ENCODE results near the gene OVOL1.

Gene OVOL1

DNA sequence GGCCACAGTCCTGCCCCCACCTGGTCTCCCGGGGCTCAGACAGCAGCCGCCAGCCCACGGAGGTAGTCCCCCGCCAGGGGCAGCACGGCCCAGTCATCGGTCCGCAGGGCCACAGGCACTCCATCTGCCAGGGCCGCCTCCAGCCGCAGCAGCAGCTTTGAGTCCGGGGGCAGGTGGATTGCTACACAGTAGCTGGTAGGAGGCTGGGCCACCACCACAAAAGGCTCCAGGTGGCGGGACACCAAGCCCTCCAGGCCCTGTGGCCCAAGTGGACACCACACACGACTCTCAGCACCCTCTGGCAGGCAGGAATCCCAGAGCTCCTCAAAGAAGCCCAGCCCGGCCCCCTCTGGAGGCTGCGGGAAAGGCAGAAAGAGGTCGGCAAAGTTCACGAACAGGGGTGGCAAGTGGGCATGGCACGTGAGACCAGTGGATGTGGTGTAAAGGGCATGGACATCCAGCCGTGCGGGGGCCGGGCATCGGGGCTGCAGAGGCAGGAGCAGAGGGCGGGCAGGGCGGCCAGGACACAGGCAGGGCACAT lies 9.0 kb upstream of the OVOL1 start:
- DNase-seq (ENCODE audit: low read depth in 2 of 2, low spot score in 1 of 2), result no peak

DNA sequence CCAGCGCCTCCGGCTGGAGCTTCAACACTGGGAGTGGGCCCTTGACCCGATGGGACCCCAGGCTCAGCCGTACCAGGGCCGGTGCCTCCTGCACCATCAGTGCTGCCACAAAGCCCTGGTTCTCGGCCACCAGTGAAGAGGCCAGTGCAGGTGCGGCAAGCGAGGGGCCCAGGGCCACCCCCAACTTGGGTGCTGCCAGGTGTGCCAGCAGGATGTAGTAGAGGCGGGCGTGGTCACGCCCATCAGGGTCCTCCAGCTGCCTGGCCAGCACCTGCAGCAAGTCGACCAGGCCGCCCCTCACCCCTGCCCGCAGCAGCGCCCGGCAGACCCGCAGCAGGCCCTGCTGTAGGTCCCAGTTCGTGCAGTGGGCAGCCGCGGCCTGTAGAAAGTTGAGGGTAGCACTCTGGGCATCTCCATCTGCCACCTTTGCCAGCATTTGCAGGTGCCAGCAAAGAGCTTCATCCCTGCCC lies 8.4 kb upstream of the OVOL1 start:
- DNase-seq (ENCODE audit: low read depth in 2 of 2, low spot score in 1 of 2), result no peak

DNA sequence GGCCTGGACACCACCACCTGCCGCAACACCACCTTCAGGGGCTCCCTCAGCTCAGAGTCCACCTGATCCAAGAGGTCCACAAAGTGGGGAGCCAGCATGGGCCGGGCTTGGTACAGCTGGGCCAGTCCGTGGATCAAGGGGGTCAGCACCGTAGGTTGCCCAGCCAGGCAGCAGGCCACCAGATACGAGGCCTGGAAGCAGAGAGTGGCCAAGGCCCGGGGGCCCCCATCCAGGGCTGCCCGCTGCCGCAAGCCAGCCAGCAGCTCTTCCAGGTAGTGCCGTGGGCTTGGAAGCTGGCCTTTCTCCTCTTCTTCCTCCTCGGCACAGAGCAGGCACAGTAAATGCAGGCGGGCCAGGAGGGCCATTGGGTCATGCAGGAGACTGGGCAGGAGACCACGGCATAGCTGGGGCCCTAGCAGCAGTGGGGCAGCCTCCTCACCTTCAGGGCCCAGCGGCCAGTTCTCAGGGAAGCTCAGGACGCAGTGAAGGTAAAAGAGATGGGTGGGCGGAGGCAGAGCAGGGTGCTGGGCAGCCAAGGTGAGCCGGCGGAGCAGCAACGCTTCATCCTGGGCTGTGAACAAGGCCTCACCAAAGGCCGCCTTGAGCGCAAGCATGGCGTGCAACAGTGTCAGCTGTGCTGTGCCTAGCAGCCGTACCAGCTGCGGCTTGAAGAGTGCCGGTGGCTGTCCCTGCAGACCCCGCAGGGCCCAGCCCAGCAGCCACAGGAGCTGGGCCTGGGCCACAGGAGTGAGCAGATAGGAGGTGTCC lies 7.8 kb upstream of the OVOL1 start:
- no peak for DNase-seq (ENCODE audit: low read depth in 2 of 2, low spot score in 1 of 2)

DNA sequence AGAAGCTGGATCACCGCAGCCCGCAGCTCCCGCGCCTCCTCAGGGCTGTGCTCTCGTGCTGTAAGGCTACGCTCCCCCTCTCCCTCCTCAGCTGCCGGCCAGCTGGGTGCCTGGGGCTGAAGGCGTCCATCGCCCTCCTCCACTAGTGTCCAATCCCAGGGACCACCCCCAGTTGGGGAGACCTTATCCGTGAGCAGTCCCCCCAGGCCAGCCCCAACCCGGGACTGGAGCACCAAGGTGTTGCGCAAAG lies 7.3 kb upstream of the OVOL1 start:
- no peak for DNase-seq (ENCODE audit: low read depth in 2 of 2, low spot score in 1 of 2)

DNA sequence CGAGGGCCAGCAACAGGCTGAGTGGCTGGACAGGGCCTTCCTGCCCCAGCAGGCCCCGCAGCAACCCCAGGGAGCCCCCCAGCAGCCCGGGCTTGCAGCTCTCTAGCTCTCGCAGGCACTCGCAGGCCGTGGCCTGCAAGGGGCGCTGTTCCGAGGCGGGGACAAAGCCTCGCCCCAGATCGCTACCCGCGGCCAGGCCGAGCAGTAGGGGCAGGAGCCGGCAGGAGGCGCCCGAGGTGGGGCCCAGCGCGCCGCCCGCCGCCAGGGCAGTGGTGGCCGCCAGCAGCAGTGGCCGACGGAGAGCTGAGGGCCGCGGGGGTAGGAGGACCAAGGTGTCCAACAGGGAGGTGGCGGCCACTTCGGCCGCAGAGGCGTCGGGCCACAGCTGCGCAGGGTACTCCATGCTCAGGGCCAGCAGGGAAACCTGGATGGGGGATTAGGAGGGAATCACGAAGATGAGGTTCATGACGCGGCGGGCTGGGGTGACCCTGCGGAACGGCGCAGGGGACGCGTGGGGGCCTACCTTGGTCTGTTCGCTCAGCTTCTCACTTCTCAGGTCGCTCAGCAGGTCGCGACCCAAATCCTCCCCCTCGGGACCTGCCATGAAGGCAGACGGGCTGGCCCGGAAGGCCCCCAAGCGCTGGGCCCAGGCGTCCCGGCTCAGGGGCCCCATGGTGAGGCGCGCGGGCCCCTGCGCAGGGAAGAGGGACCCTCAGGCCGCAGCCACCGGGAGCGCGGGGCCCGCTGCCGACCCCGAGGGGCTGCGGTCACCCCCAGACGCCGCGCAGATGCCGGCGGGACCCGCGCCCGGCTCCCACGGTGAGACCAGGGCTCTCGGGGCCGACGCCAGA lies 6.7 kb upstream of the OVOL1 start:
- peak; percentile 30 to 41 for DNase-seq (ENCODE audit: low read depth in 2 of 2, low spot score in 1 of 2)

DNA sequence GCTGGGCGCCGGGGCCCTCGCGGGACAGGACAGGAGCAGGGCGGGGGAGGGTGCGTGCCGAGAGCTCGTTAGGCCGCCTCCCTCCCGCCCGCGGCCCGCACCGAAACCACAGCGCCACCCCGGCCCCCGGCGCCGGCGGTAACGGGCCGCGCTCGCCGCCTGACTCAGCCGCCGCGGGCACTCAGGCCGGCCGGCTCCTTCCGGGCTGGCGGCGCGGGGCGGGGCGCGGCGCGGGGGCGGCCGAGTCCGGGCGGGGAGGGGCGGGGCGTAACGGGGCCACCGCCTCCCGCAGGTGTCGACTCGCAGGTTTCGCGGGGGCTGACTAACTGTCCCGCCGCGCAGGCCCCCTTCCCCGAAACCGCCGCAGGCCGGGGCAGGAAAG lies 6.1 kb upstream of the OVOL1 start, which contains the start of gene AP5B1:
Gene AP5B1, minus strand, starts transcription at position 207 of the 382 bp plus-strand sequence. CDS start 385 bp downstream, outside the sequence.
- DNase-seq (ENCODE audit: low read depth in 2 of 2, low spot score in 1 of 2), result peak; percentile 50 to 52

DNA sequence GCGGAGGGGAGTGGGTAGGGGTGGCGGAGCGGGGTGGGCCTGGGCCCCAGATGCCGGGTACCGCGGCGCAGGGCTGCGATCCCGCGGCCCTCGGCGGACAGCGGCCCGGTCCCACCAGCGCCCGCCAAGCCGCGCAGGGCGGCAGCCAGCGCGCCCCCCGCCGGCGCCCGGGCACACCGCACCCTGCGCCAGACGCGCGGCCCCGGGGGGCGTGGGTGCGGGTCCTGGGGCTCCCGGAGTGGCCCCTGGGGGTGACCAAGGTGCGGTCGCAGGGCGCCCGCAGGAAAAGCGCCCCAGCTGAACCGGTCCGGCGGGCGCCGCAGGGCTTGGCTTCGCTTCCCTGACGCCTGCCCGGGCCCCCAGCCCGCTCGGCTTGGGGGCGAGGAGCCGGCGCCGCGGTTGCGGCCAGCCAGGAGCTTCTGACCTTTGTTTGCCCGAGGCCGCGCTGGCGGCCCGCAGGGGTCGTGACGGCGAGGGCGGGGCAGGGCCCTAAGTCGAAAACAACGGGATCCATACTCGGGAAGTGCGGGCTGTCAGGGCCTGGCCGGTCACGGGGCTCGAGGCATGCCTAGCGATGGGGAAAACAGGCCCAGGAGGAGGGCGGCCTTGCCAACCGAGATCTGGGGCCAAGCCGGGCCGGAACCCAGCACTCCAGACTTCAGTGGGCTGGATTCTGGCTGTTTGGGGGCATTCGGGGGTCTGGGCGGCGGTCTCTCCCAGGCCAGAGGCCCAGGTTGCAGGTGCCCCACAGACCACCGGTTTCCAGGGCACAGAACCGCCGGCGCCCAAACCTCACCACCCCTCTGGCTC lies 5.5 kb upstream of the OVOL1 start:
- DNase-seq (ENCODE audit: low read depth in 2 of 2, low spot score in 1 of 2), result no peak

GRCh38 chr11:65781962-65782815 lies 4.7 kb upstream of the OVOL1 start:
- DNase-seq (ENCODE audit: low read depth in 2 of 2, low spot score in 1 of 2), result no peak

- DNase-seq (ENCODE audit: low read depth in 2 of 2, low spot score in 1 of 2), result no peak
Measured at GRCh38 chr11:65782816-65783228, 4.0 kb upstream of the OVOL1 start.

GRCh38 chr11:65785319-65786007 lies 1.4 kb upstream of the OVOL1 start:
- no peak for DNase-seq (ENCODE audit: low read depth in 2 of 2, low spot score in 1 of 2)

- DNase-seq (ENCODE audit: low read depth in 2 of 2, low spot score in 1 of 2), result no peak
Measured at GRCh38 chr11:65786008-65786785, 666 bp upstream of the OVOL1 start.

DNA sequence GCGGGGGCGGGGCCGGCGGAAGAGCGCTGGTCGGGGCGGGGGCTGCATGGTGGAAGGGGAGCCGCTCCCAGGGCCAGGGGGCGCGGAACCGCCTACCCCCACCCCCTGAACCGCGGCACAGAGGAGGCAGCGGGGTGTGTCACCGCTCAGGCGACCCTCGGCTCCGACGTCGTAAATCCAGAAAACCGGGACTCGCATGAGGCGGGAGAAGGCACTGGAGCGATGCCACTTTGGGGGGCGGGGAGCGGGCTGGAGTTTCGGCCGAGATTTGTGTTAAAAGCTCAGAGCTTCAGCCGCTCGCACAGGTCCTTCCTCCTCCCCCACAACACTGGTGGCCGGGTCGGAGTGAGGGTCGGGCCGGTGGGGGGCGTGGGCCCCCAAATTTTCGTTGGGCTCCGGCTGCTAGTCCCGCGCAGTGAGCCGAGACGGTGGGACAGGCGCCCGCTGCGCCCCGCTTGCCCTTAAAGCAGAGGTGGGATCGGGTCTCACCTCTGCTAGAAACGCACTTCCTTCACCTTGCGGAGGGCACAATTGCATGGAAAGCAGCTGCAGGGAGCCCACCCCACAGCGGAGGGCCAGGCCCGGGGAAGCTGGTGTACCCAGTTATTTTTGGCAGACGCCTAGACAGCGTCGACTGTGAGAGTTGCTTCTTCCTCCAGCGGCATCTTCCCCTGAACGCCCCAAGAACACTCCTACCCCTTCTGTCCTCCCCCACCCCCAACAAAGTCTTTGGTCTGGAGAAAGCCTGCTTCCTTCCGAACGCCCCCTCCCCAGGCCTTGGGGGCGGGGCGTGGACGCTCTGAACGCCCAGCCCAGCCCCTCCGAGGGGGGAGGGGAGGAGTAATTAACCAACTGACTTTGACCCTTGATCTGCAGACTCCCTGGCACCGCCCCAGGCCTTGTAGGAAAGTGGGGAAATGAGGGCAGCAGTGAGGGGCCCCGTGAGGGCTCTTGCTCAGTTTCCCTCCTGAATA lies 1.1 kb downstream of the OVOL1 start:
- no peak for DNase-seq (ENCODE audit: low read depth in 2 of 2, low spot score in 1 of 2)

DNA sequence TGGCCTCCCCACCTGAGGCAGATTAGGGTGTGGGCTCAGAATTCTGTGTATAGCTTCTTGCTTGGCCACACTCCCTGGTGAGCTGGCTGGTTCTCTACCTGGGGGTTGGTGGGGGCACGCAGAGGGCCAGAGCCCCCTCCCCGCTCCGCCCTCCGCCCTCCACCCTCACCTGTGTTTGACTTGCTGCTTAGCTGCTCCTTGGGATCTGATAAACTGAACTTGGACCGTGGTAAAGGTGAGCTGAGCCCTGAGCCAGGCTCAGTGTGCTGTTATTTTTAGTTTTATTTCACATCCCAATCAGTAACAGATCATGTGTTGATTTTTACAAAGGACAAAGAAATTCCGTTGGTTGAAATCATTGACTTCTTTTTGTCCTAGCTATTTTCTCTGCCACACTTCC lies 2.0 kb downstream of the OVOL1 start:
- DNase-seq (ENCODE audit: low read depth in 2 of 2, low spot score in 1 of 2), result no peak

- DNase-seq (ENCODE audit: low read depth in 2 of 2, low spot score in 1 of 2), result no peak
Measured at GRCh38 chr11:65789230-65790103, 2.6 kb downstream of the OVOL1 start.

DNA sequence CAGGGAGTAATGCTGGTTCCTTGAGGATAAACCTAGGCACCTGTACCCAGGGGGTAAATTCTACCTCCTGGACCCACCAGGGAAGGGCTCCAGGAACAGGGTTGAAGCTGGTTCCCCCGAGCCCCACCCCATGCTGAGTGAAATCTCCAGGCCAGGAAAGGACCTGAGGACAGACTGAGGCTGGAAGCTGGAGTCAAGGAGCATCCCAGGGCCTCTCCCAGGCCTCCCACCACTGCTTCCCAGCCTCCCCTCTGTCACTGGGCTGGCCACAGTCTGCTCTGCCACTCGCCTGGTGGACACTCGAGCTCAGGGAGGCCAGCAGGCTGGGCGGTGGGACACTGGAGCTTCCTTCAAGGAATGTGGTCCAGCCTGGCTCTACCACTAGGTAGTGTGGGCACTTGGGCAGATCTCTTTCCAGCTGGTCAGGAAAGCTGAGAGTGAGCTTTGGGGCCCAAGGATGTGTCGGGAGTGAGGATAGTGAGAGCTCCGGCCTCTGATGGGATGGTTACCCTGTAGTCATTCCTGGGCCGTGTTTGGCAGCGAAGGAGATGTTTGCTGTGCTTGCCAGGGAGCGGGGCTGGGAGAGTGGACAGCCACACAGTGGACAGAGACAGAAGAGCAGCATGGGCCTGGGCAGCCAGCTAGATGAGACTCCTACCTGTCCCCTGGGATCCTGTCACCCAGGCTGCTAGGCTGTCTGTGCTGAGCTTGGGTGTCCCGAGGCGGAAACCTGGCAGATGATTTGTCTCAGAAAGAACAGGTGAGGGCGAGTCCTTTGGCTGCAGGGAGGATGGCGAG lies 3.4 kb downstream of the OVOL1 start:
- DNase-seq (ENCODE audit: low read depth in 2 of 2, low spot score in 1 of 2), result no peak

All from stimulated activated CD8-positive, alpha-beta memory T cell treated with anti-CD3 and anti-CD28 coated beads, Interleukin-4, amount 100 ng/mL, for 1 hour (primary cell).